A204.1 (cell line): ENCODE measurements around the gene CEBPA.

Experiments
- FAIRE-seq: peaks from 2 replicates; lab custom pipeline; 2012; peaks lifted over from hg19 to GRCh38; lab: Jason Lieb, UNC

Gene CEBPA

DNA sequence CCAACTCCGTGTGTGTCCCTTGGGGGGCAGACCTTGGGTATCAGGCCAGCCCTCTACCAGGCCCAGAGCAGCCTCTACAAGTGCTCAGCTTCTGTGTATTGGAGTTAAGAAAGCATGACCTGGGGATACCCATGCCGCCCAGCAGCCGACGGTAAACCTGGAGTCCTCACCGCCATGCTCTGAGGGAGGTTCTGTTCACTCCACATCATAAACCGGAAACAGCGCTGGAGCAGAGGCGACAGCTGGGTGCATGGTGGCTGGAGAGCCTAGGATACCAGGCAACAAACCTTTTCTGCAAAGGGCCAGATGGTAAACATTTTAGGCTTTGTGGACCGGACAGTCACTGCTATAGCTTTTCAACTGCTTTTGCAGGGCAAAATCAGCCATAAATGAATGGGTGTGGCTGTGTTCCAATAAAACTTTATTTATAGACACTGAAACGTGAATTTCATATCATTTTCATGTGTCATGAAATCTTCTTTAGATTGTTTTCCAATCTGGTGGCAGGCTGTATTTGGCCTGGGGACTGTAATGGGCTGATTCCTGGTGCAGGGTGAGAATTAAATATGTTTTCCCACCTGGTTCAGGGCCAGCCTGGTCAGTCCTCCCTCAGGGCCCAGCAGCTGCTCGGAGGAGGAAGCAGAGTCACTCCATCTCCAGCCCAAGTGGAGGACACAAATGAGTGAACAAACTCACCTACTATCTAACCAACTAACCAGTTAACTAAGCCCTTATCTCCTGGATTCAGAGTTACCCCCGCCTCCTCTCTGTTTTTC is 30.9 kb downstream of the CEBPA start:
- no peak for FAIRE-seq

DNA sequence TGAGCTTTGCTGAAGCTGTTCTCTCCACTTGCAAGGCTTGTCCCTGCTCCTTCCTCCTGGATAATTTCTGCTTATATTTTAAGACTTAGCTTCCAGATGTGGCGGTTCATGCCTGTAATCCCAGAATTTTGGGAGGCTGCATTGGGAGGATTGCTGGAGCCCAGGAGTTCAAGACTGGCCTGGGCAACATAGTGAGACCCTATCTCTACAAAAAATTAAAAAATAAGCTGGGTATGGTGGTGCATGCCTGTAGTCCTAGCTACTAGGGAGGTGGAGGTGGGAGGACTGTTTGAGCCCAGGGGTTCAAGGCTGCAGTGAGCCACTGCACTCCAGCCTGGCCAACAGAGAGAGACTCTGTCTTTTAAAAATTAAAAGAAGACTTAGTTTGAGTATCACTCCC is 31.6 kb downstream of the CEBPA start:
- no peak for FAIRE-seq

- no peak for FAIRE-seq
These were observed 33.3 kb downstream of the CEBPA start for GRCh38 chr19:33269016-33269415.

GRCh38 chr19:33268162-33268991 is 34.0 kb downstream of the CEBPA start:
- FAIRE-seq = no peak

- FAIRE-seq = no peak
These were observed 34.6 kb downstream of the CEBPA start for GRCh38 chr19:33267706-33268105.

DNA sequence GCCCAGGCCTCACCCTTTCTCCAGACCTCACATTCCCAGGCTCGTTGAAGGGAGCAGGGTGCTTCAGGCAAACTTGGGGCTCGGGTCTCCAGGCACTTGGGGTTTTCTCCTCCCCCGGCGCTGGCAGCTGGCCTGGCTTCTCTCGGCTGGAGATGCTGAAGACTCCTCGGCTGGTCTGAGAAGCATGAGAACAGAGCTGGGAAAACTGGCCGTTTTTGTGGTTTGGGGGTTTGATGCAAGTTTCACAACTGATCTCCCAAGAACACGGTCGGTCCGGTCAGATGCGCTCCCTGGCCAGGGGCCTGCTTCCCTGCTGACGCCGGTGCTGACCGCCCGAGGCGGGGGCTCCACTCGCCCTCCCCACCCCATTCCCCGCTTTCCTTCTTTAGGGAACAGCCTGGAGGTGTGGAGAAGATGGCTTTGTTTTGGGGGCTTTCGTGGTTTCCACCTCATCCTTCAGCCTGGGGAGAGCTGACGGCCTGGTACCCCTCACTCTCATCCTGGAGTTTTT is 35.3 kb downstream of the CEBPA start:
- FAIRE-seq = no peak

- no peak for FAIRE-seq
These were observed 37.4 kb downstream of the CEBPA start for GRCh38 chr19:33264881-33265445.

DNA sequence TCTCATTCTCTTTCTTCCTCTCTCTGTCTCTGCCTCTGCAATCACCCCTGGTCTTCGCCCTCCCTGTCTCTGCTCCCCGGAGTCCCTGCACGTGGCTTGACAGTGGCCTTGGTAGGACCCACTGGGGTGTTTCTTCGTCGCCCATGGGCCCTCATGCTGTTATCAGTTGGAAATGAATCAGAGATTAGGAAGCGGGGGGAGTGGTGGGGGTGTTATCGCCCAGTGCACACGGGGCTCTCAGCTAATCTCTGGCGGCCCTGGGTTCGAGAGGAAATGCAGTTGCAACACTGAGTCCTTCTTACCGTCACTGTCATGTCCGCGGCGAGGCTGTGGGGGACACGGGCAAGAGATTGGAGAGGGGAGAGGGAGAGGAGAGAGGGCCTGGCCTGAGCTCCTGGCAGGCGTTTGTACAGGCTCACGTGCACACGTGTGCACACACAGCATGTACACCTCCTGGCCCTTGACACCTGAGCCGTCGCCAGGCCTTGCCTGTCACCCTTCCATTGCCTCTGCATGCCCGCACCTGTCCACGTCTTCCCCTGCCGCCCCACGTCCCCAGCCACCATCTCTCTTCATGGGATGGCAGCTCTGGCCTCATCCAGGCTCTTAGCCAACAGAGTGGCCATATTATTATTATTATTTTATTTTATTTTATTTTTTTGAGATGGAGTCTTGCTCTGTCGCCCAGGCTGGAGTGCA is 38.9 kb downstream of the CEBPA start:
- FAIRE-seq = no peak

DNA sequence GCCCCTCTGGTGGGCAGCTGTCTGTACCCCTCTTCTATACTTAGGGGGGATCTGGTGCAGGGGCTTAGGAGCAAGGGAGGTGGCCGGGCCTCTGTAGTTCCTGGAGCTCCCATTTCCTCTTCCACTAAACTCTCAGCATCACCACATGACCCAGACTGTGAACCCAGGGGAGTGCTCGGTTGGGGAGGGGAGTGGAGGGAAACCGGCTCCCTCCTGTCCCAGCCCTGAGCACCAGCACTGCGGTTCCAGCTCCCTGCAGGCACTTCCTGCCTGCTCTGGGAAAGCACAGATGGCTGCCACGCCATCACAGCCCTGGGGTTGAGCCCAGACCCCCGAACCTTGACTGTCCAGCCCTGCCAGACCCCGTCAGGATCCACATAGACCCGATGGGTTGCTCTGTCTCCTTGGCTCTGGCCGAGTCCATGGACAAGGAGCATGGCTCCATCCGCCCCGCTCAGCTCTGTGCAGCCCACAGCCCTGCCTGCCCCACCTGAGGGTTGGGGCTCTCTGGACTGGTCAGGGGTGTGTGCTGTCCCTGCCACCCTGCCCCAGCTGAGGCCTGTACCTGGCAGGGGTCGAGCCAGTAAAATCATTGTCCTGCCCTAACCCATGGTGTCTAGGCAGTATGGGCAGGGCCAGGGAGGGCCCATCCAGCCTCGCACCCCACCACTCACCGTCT is 40.7 kb downstream of the CEBPA start:
- no peak for FAIRE-seq

DNA sequence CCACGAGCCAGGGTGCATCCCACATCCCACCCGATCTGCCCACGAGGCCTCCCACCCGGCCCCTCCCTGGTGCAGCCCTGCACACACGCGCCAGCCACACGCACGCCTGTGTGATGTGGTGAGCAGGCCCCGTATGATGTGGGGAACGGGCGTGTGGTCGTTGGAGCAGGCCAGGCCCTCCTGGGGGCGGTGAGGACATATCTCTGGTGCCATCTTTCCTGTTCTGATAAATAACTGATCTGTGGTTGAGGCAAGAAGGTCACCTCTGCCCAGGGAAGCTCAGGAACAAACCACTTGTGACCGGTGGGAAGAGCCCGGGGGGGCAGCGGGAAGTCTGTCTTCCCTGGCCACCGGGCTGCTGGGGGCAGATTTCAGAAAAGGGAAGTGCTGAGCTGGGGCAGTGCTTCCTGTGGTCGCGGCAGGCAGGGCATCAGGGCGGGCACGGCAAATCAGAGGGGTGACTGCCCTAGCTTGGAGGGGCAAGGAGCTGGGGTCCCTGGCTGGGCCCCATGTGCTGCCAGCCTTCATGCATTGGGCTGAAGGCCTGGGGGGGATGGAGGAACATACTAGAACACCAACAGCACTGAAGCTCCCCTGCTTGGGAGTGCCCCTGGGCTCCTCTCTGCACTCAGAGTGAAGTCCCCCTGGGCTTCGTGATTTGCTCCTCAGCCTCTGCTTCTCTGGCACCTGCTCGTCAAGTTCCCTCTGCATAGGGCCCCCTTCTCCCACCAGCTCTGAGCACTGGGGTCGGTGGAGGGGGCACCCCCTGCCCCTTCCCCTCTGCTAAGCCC is 41.5 kb downstream of the CEBPA start:
- no peak for FAIRE-seq

DNA sequence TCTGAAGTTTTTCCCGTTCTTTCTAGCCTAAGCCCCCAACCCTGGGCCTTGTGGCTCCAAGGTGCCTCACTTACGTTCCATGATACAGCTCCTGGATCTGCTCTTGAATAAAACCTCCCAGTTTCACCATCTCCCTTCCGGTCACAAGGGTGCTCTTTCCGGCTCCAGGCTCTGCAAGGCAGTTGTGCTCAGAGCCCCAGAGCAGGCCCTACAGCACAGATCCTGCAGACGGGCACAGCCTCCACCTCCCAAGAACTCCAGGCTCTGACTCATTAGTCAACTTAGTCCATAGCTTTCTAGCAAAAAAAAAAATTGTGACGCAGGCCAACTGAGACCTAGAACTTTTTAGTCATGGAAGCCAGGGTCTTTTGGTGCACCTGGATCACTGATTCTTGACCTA is 42.8 kb downstream of the CEBPA start:
- FAIRE-seq = no peak

DNA sequence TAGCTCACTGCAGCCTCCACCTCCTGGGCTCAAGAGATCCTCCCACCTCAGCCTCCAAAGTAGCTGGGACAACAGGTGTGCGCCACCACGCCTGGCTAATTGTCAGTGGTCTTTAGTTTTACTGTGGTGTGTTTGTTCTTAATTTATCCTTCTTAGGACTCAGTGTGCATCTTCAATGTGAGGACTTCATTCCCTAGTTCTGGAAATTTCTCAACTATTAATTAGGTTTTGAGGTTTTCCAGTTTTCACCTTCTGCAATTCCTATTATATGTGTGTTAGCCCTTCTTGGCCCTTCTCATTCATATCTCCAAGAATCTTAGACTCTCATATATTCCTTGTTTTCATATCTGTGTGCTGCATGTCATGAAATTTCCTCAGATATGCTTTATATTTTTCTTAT is 44.5 kb downstream of the CEBPA start:
- no peak for FAIRE-seq

DNA sequence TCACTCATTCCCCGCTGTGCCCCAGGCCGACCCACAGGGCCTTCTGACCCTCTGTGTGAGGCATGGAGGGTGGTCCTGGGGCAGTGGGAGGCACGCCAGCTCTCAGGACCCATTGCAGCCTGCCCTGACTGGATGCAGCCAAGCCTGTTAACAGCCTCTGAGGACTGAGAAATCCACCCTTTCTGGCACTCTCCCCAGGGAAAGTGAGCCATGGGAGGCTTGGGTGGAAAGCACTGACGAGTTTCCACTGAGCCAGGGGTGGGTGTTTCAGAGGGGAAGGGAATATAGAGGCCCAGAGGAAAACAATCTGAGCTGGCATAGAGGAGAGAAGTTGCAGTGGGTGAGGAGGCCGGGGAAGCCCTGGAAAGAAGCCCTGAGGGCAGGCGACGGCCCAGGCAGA is 46.1 kb downstream of the CEBPA start:
- no peak for FAIRE-seq

GRCh38 chr19:33255781-33256180 is 46.6 kb downstream of the CEBPA start:
- FAIRE-seq = no peak

GRCh38 chr19:33254245-33254824 is 48.0 kb downstream of the CEBPA start:
- no peak for FAIRE-seq

DNA sequence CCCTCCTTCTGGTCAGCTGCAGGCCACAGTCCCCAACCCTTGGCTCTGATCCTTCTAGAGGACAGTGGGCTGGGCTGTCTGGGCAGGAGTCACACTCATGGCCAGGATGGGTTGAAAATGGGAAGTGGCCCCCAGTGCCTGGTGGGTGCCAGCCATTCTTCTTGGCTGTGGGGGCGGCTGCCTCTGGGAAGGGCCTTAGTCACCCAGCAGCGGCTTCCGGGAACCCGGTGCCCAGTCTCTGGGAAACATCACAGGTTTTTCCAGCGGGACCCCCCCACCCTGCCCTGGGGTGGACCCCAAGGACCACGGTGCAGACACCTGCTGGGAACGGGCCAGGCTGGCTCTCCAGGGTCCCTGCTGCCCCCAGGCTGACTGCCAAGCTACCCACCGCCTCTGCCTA is 49.4 kb downstream of the CEBPA start:
- no peak for FAIRE-seq

- FAIRE-seq = no peak
These were observed 49.8 kb downstream of the CEBPA start for GRCh38 chr19:33252418-33252962.

DNA sequence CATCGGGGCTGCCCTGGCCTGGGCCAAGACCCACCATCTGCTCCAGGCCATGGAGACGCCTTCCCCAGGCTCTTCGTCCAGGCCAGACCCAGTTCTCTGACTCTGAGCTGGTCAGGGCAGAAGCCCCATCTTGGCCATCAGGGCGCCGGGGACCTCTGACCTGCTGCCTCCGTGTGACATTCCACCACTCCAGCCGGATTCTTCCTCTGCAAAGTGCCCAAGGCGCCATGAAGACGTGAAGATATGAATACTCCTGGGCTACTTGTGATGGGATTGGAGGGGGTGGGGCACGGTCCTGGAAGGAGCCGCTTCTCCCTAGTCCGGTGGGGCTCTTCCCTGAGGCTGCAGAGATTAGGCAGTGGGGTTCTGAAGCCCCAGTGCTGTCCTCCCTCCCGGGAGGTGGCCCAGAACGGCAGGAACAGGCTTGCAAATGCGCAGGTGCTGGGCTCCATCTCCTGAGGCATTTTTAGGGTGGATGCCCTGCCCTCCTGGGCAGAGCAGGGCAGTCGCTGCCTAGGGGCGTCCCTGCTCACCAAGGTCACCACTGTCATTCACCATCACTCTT is 50.7 kb downstream of the CEBPA start:
- FAIRE-seq = no peak

- FAIRE-seq = no peak
These were observed 51.3 kb downstream of the CEBPA start for GRCh38 chr19:33251076-33251475.

DNA sequence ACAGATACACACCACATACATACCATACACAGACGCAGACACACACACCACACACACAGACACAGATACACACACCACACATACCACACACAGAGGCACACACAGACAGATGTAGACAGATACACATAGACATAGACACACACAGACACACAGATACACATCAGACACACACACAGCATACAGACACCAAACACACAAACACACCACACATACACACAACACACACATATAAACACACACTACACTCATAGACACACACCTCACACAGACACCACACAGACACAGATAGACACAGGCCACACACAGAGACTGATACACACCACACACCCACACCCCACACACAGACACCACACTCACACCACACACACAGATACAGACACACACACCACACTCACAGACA is 51.8 kb downstream of the CEBPA start:
- no peak for FAIRE-seq
